GM20431 (cell line): ENCODE results near the gene EPHB1.

Experiments used
- in situ Hi-C: fragments of 300-500 bp; cut with MseI, MboI; formaldehyde crosslinking; loops from one replicate; pipeline ENCODE4 v1.15.0; 2020; ENCODE audit warnings: low sequenced_read_pairs; ENCODE audit not compliant: unreplicated experiment

Gene EPHB1

GRCh38 chr3:135213213-135213612 lies 418.2 kb downstream of the EPHB1 start:
- in situ Hi-C loops = no loop called here

- in situ Hi-C loops = no loop called here
These were observed 418.8 kb downstream of the EPHB1 start for GRCh38 chr3:135213822-135214221.

DNA sequence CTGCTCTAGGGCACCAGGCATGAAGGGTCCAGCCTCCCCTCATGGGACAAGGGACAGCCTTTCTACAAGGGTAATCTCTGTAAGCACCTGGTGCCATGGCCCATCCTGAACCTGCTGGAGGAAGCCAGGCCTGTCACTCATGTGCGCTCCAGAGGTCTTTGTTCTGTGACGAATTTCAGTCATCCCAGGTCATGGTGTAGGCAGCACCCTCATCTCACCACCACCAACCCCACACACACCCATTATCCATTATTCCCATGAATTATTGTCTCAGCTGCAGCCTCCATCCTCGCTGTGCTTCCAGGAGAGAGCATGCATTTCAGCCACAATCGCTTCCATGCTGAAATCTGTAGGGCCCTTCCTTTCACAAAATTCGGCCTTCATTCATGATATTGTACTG lies 419.3 kb downstream of the EPHB1 start:
- in situ Hi-C loops = no loop called here

DNA sequence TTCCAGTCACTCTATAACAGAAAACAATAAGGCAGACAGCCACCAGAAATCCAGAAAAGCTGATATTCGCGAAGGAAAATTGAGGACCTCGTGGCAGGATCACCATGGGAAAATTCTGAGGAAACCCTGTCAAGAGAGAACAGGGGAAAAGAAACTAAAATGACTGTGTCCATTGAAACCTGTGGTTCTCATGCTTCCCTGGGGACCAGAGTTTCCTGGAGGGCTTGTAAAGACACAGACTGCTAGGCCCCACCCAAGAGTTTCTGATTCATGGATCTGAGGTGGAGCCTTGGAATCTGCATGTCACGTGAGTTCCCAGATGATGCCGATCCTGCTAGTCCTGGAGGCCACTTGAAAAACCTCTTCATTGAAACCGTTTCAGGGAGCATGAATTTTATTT lies 420.5 kb downstream of the EPHB1 start:
- in situ Hi-C loops = no loop called here

DNA sequence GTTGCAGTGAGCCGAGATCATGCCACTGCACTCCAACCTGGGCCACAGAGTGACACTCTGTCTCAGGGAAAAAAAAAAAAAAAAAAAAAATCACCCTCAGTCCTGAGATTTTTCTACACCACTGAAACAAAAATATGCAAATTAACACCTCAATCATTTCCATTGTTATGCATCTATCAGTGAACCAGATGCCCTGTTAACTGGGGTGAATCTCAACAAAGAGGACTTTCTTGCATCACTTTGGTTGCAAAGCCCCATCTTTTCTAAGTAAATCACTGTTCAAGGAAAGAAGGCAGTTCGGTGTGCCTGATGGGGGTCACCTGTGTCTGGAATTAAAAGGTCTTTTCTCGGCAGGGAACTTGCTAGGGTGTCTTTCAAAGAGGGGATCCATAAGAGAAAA lies 421.6 kb downstream of the EPHB1 start:
- in situ Hi-C loops = no loop called here

DNA sequence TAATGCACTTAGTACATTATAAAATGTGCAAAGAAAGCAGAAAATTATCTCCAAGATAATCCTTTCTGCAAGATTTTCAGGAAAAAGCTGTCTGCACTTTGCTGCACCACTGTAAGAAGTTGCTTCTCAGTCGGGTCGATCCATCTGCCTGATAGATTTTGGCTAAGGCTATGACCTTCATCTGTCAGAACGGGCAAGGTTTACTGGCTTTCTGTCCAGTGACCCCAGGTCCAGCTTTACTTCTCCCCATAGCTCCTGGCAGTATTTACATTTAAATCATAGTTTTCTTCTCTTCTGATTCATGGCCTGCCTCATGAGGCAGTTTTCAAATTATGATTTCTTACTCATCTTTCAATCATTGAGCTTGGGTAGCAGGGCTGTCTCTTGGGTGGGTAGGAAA lies 422.7 kb downstream of the EPHB1 start:
- in situ Hi-C loops = no loop called here

- in situ Hi-C loops = no loop called here
These were observed 423.2 kb downstream of the EPHB1 start for GRCh38 chr3:135218304-135218703.

- in situ Hi-C loops = no loop called here
These were observed 423.7 kb downstream of the EPHB1 start for GRCh38 chr3:135218782-135219181.

GRCh38 chr3:135224815-135225362 lies 429.8 kb downstream of the EPHB1 start:
- in situ Hi-C loops = loop anchor here (25.0 kb wide), 1 partner anchor 438 kb away; the partner anchor contains the start of gene EPHB1

DNA sequence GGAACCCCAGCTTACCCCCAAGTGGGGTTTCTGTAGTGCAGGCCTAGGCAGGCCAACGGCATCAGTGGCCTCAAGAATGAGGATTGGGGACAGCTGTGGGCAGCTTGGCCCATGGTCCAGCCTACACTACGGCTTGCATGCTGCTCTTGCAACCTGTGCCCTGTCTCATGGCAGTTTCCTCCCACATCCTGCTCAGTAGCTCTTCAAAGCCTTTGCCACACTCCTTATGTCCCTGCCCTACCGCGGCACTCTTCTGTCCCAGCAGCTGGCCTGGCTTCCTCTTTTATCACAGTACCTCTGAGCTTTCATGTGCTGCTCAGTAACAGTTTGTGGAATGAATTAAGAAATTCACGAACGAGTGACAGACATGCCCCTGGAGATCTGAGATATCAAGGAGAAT lies 431.0 kb downstream of the EPHB1 start:
- in situ Hi-C loops = loop anchor here (25.0 kb wide), 1 partner anchor 439 kb away; the partner anchor contains the start of gene EPHB1

DNA sequence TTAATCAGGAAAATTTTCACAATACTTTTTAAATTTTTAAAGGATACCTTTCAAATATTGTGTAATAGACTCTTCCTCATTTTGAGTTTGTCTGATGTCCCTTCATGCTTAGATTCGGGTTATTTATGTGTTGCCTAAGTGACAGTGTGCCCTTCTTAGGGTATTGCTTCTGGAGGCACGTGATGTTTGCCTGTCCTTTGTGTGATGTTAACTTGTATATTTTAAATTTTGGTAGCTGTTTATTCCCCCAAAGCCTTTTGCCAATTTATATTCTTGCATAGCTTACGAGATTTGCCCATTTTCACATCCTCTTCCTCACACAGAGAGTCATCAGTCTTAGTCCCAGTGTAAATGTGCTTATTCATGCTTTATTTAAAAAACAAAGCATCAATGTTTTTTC lies 433.1 kb downstream of the EPHB1 start:
- in situ Hi-C loops = loop anchor here (25.0 kb wide), 1 partner anchor 441 kb away; the partner anchor contains the start of gene EPHB1

- in situ Hi-C loops = loop anchor here (25.0 kb wide), 1 partner anchor 442 kb away; the partner anchor contains the start of gene EPHB1
These were observed 434.0 kb downstream of the EPHB1 start for GRCh38 chr3:135229018-135229495.

GRCh38 chr3:135231737-135232136 lies 436.7 kb downstream of the EPHB1 start:
- in situ Hi-C loops = loop anchor here (25.0 kb wide), 1 partner anchor 444 kb away; the partner anchor contains the start of gene EPHB1

GRCh38 chr3:135232226-135232625 lies 437.2 kb downstream of the EPHB1 start:
- in situ Hi-C loops = loop anchor here (25.0 kb wide), 1 partner anchor 445 kb away; the partner anchor contains the start of gene EPHB1

GRCh38 chr3:135233476-135233875 lies 438.4 kb downstream of the EPHB1 start:
- in situ Hi-C loops = loop anchor here (25.0 kb wide), 1 partner anchor 446 kb away; the partner anchor contains the start of gene EPHB1

- in situ Hi-C loops = loop anchor here (25.0 kb wide), 1 partner anchor 448 kb away; the partner anchor contains the start of gene EPHB1
These were observed 440.5 kb downstream of the EPHB1 start for GRCh38 chr3:135235541-135235940.

- in situ Hi-C loops = loop anchor here (25.0 kb wide), 1 partner anchor 450 kb away; the partner anchor contains the start of gene EPHB1
These were observed 442.5 kb downstream of the EPHB1 start for GRCh38 chr3:135237371-135238143.

DNA sequence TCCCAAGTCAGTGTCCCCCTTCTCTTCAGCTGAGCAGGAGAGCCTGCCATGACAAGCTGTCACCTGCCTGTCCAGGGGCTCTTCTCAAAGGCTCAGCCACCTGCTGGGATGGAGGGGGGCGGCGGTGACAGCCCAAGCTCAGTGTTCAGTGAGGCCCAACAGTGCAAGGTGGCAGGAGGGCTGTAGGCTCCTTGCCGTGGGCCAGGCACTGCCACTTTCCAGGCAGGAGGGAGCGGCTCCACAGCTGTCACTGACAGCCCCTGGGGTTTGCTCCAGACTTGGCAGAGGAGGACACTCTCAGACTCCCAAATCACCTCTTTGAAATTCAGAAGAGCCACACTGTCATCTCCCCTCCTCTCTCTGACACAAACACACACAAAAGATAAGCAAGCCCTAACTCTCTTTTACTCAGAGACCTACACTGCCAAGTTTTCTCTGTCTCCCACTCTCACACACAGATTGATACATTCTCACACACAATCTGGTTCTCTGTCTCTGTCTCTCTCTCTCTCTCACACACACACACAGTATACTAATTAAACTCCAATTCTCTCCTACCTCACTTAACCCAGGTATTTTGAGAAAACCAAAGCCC lies 443.3 kb downstream of the EPHB1 start:
- in situ Hi-C loops = loop anchor here (25.0 kb wide), 1 partner anchor 451 kb away; the partner anchor contains the start of gene EPHB1

DNA sequence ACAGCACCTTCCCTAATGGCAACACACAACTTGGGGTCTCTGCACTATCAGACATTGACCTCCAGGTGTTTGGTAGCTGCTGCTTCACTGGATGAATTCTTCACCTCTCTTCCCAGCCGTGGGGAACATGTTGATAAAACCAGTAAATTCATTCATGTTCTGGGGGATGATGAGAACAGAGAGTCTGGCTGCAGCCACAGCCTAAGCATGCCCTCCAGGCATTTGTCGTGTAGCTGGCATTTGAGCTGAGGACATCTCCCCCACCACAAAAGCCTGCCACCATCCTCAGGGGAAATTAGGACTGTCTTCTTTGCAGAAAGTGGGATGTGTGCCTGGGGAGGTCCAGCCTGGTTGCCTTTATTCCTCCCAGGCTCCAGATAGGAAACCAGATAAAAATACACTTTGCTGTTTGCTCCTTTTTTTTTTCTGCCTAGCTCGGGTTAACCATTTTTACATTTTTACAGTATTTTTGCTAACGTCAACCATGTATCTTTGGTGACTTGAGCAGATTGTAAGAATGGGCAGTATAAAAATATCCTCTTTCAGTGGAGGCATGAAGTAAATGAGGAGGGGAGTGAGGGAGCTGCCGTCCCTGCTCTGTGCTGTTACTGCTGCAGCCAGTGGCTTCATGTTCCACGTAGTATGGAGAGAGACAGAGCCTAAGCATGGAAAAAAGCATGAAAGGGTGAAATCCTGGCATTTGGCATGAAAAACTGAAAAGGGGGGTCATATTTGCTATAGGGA lies 444.0 kb downstream of the EPHB1 start:
- in situ Hi-C loops = loop anchor here (25.0 kb wide), 1 partner anchor 452 kb away; the partner anchor contains the start of gene EPHB1

DNA sequence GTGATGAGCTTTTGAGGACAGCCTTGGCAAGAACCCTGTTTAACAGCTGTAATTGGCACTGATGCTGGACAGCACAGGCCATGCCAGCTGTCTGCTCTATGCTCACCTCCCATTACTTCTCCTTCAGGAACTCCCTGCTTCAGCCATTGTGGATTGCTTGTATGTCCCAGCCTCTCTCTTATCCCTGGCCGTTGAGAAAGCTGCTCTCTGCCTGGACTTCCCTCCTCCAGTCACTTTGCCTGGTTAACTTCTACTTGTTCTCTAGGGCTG lies 444.5 kb downstream of the EPHB1 start:
- in situ Hi-C loops = loop anchor here (25.0 kb wide), 1 partner anchor 452 kb away; the partner anchor contains the start of gene EPHB1
